ENCODE results near the gene VAV3.
A peak's percentile ranks its signal among the peaks of the same experiment; 100 is the strongest.

Gene VAV3

GRCh38 chr1:107789817-107790524 lies 175.0 kb downstream of the VAV3 start:
- H3K4me3 ChIP-seq (ENCODE audit: control insufficient read depth, low read depth, low read length) = no peak overlapping the region
- no peak for DNase-seq (ENCODE audit: low read depth)
- TF ChIP-seq, protein P1, sequence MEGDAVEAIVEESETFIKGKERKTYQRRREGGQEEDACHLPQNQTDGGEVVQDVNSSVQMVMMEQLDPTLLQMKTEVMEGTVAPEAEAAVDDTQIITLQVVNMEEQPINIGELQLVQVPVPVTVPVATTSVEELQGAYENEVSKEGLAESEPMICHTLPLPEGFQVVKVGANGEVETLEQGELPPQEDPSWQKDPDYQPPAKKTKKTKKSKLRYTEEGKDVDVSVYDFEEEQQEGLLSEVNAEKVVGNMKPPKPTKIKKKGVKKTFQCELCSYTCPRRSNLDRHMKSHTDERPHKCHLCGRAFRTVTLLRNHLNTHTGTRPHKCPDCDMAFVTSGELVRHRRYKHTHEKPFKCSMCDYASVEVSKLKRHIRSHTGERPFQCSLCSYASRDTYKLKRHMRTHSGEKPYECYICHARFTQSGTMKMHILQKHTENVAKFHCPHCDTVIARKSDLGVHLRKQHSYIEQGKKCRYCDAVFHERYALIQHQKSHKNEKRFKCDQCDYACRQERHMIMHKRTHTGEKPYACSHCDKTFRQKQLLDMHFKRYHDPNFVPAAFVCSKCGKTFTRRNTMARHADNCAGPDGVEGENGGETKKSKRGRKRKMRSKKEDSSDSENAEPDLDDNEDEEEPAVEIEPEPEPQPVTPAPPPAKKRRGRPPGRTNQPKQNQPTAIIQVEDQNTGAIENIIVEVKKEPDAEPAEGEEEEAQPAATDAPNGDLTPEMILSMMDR (conservative IDR thresholded peaks at IDR 0.05; ENCODE audit: control insufficient read depth, insufficient read depth, low read depth, low read length) = no peak

DNA sequence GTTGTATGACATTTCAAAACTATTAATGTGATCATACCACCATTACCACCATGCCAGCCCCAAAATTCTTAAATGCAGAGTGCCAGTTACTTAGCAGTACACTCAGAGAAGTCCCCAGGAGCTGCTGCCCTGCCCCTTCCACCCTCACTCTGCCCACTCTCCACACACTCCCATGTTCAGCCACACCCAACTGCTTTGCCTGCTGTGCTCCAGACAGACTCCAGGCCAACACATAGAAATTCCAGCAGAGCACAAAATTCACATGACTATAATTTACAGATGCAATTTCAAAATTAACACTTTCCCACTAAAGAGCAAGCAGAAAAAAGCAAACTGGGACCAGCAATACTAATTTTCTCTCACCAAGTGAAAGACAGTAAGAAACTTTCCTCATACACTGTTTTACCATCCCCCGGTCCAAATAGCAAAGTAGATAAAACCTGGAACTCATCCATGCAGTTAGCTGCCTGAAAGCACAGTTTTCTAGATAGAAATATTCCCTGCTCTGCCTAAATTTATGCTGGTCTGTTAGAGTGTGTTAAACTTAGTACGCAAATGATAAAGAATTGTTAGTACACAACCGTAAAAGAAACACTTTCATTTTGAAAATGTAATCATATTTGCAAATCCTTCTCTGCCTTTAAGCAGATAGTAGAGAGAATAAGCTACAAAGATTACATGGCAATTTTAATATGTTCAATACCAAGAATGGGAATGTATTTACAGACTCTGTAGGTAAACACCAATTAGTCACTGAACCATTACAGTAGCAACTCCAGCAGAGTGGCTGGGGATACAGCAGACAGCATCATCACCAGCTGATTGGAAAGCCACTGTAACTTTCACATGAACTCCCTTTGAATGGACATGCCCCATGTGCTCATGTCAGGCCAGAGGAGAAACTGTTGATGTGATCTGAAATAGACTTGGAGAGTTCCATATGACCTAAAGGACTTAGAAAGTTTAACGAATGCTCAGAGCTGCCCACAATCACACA lies 176.5 kb downstream of the VAV3 start:
- TF ChIP-seq, protein P1 (conservative IDR thresholded peaks at IDR 0.05; ENCODE audit: control insufficient read depth, insufficient read depth, low read depth, low read length) = no peak
- no peak overlapping the region for H3K4me3 ChIP-seq (ENCODE audit: control insufficient read depth, low read depth, low read length)
- peak; percentile 3 for DNase-seq (ENCODE audit: low read depth)

GRCh38 chr1:107787299-107787698 lies 177.7 kb downstream of the VAV3 start:
- TF ChIP-seq, protein P1 (conservative IDR thresholded peaks at IDR 0.05; ENCODE audit: control insufficient read depth, insufficient read depth, low read depth, low read length) = peak; percentile 15
- DNase-seq (ENCODE audit: low read depth) = peak; percentile 2
- H3K4me3 ChIP-seq (ENCODE audit: control insufficient read depth, low read depth, low read length) = no peak overlapping the region

GRCh38 chr1:107786203-107786845 lies 178.7 kb downstream of the VAV3 start:
- TF ChIP-seq, protein P1 (conservative IDR thresholded peaks at IDR 0.05; ENCODE audit: control insufficient read depth, insufficient read depth, low read depth, low read length) = no peak
- no peak for DNase-seq (ENCODE audit: low read depth)
- H3K4me3 ChIP-seq (ENCODE audit: control insufficient read depth, low read depth, low read length) = no peak overlapping the region

DNA sequence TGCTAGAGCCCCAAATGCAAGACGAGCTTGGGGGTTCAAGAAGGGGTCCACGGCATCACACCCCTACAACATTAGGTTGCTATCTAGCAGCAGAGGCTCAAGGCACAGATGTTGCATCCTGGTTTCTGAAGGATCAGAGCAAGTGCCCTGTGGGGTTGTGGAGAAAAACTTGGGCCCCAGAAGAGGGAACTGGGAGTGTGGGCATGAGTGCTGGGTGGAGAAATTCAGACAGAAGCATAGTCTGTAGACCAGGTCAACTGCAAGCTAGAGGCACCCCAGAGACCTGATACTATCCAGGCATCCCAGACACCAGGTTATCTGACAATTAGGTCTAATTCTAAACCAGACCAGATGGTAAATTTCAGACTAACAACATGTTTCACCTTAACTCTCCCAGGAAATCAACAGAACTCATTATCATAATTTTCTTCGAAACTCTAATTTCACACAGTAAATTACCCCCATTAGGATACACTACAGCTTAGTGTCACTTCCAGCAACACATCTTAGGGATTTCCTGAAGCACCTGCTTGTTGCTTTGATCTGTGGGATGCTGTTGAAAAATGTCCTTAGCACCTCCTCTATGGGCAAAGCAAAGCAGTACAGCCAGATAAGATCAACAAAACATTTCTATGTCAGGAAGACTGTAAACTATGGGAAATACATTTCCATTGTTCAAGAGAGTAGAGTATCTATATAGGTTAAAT lies 179.3 kb downstream of the VAV3 start:
- TF ChIP-seq, protein P1 (conservative IDR thresholded peaks at IDR 0.05; ENCODE audit: control insufficient read depth, insufficient read depth, low read depth, low read length) = no peak
- H3K4me3 ChIP-seq (ENCODE audit: control insufficient read depth, low read depth, low read length) = no peak overlapping the region
- no peak for DNase-seq (ENCODE audit: low read depth)
